GM04503 (cell line): Measurements from ENCODE around the gene MEIS3.

Experiments
- DNase-seq: peaks from one replicate; pipeline ENCODE4 v3.0.0-alpha.2; 2012; ENCODE audit warnings: low read depth

Gene MEIS3

GRCh38 chr19:47419030-47419783 lies at the start of gene MEIS3:
Gene MEIS3, minus strand, starts transcription at chr19:47419527. Its CDS starts 446 bp downstream, at chr19:47419081.
- DNase-seq, result no peak

GRCh38 chr19:47467914-47468313 lies 48.6 kb upstream of the MEIS3 start:
- DNase-seq, result no peak

- DNase-seq, result no peak
These were observed 46.6 kb upstream of the MEIS3 start for GRCh38 chr19:47465957-47466356.

- DNase-seq, result no peak
These were observed 45.5 kb upstream of the MEIS3 start for GRCh38 chr19:47464675-47465419.

- no peak for DNase-seq
These were observed 42.5 kb upstream of the MEIS3 start for GRCh38 chr19:47461876-47462275.

- DNase-seq, result no peak
These were observed 40.1 kb upstream of the MEIS3 start for GRCh38 chr19:47459477-47459876.

- DNase-seq, result no peak
These were observed 39.3 kb upstream of the MEIS3 start for GRCh38 chr19:47458672-47459071.

- DNase-seq, result no peak
These were observed 37.6 kb upstream of the MEIS3 start for GRCh38 chr19:47456721-47457474.

GRCh38 chr19:47450478-47450877 lies 31.2 kb upstream of the MEIS3 start:
- no peak for DNase-seq

- no peak for DNase-seq
These were observed 29.0 kb upstream of the MEIS3 start for GRCh38 chr19:47448360-47448727.

- DNase-seq, result no peak
These were observed 28.4 kb upstream of the MEIS3 start for GRCh38 chr19:47447470-47448359.

- no peak for DNase-seq
These were observed 27.5 kb upstream of the MEIS3 start for GRCh38 chr19:47446534-47447469.

GRCh38 chr19:47445937-47446402 lies 26.6 kb upstream of the MEIS3 start:
- DNase-seq, result no peak

GRCh38 chr19:47445527-47445926 lies 26.2 kb upstream of the MEIS3 start:
- DNase-seq, result no peak

GRCh38 chr19:47444388-47444821 lies 25.1 kb upstream of the MEIS3 start:
- no peak for DNase-seq

GRCh38 chr19:47443331-47443730 lies 24.0 kb upstream of the MEIS3 start:
- no peak for DNase-seq

- no peak for DNase-seq
These were observed 19.5 kb upstream of the MEIS3 start for GRCh38 chr19:47438793-47439220.

- DNase-seq, result no peak
These were observed 18.2 kb upstream of the MEIS3 start for GRCh38 chr19:47437500-47437899.

GRCh38 chr19:47436712-47437401 lies 17.5 kb upstream of the MEIS3 start:
- no peak for DNase-seq
